Measurements from ENCODE around the gene SNX30.
"Not testable (repeated sequence)": the region's sequence is repeated elsewhere in the genome, so short reads cannot be mapped to it uniquely, and the experiment has no call there.

SNX30 gene

GRCh38 chr9:112719241-112719691 is 31.3 kb upstream of the SNX30 start:
- TF ChIP-seq EZH2phosphoT487 (IDR thresholded peaks at IDR 0.05; ENCODE audit: borderline replicate concordance) = no peak
- TF ChIP-seq CTCF (conservative IDR thresholded peaks at IDR 0.05; ENCODE audit: low read length) = no peak
- Histone ChIP-seq H3K9ac (ENCODE audit: low read depth, low read length, poor library complexity, severe bottlenecking) (no peak overlapping the region), H3F3A (ENCODE audit: low read depth) (0 out of 2 replicates have a peak, but pooled peaks cover 2% of the 10 kb centered on the region), H3K27me3 (ENCODE audit: insufficient read depth, low read length, poor library complexity, severe bottlenecking) (no peaks in the 10 kb centered on the region), H4K20me1 (ENCODE audit: insufficient read depth, low read length, poor library complexity, severe bottlenecking) (peaks cover 16% of the 10 kb centered on the region), H3K36me3 (ENCODE audit: insufficient read depth, low read length) (no peaks in the 10 kb centered on the region), H2AFZ (ENCODE audit: low read length) (no peak overlapping the region), H3K9me3 (ENCODE audit: insufficient read depth, low read depth, low read length) (no peaks in the 10 kb centered on the region), H3K9me2 (replicated peaks; ENCODE audit: low read depth, low read length) (no peaks in the 10 kb centered on the region), H3K4me3 (ENCODE audit: low read length, poor library complexity, severe bottlenecking) (no peak overlapping the region), H3K4me2 (ENCODE audit: low read depth, low read length, poor library complexity, severe bottlenecking) (no peak overlapping the region), H3K4me1 (ENCODE audit: insufficient read depth, low read length, poor library complexity, severe bottlenecking) (peaks cover 21% of the 10 kb centered on the region), H3K79me2 (ENCODE audit: insufficient read depth, low read length) (peaks cover 25% of the 10 kb centered on the region)

GRCh38 chr9:112719696-112720095 is 30.9 kb upstream of the SNX30 start:
- H3K79me2 ChIP-seq (ENCODE audit: insufficient read depth, low read length) = peaks cover 24% of the 10 kb centered on the region
- no peak overlapping the region for H3K9ac ChIP-seq (ENCODE audit: low read depth, low read length, poor library complexity, severe bottlenecking)
- no peak overlapping the region for H2AFZ ChIP-seq (ENCODE audit: low read length)
- no peaks in the 10 kb centered on the region for H3K36me3 ChIP-seq (ENCODE audit: insufficient read depth, low read length)
- H3K4me2 ChIP-seq (ENCODE audit: low read depth, low read length, poor library complexity, severe bottlenecking) = no peak overlapping the region
- H3K9me2 ChIP-seq (replicated peaks; ENCODE audit: low read depth, low read length) = no peaks in the 10 kb centered on the region
- H4K20me1 ChIP-seq (ENCODE audit: insufficient read depth, low read length, poor library complexity, severe bottlenecking) = peaks cover 13% of the 10 kb centered on the region
- H3K27me3 ChIP-seq (ENCODE audit: insufficient read depth, low read length, poor library complexity, severe bottlenecking) = no peaks in the 10 kb centered on the region
- H3K4me1 ChIP-seq (ENCODE audit: insufficient read depth, low read length, poor library complexity, severe bottlenecking) = peaks cover 20% of the 10 kb centered on the region
- no peak overlapping the region for H3K4me3 ChIP-seq (ENCODE audit: low read length, poor library complexity, severe bottlenecking)
- 0 out of 2 replicates have a peak, but pooled peaks cover 2% of the 10 kb centered on the region for H3F3A ChIP-seq (ENCODE audit: low read depth)
- no peaks in the 10 kb centered on the region for H3K9me3 ChIP-seq (ENCODE audit: insufficient read depth, low read depth, low read length)
- TF ChIP-seq CTCF (conservative IDR thresholded peaks at IDR 0.05; ENCODE audit: low read length) = no peak
- no peak for TF ChIP-seq EZH2phosphoT487 (IDR thresholded peaks at IDR 0.05; ENCODE audit: borderline replicate concordance)

GRCh38 chr9:112720113-112720780 is 30.3 kb upstream of the SNX30 start:
- Histone ChIP-seq H3F3A (ENCODE audit: low read depth) (0 out of 2 replicates have a peak, but pooled peaks cover 2% of the 10 kb centered on the region), H4K20me1 (ENCODE audit: insufficient read depth, low read length, poor library complexity, severe bottlenecking) (peaks cover 8% of the 10 kb centered on the region), H2AFZ (ENCODE audit: low read length) (no peak overlapping the region), H3K9ac (ENCODE audit: low read depth, low read length, poor library complexity, severe bottlenecking) (no peak overlapping the region), H3K79me2 (ENCODE audit: insufficient read depth, low read length) (peaks cover 18% of the 10 kb centered on the region), H3K36me3 (ENCODE audit: insufficient read depth, low read length) (no peaks in the 10 kb centered on the region), H3K27me3 (ENCODE audit: insufficient read depth, low read length, poor library complexity, severe bottlenecking) (no peaks in the 10 kb centered on the region), H3K9me2 (replicated peaks; ENCODE audit: low read depth, low read length) (no peaks in the 10 kb centered on the region), H3K4me3 (ENCODE audit: low read length, poor library complexity, severe bottlenecking) (no peak overlapping the region), H3K4me2 (ENCODE audit: low read depth, low read length, poor library complexity, severe bottlenecking) (no peak overlapping the region), H3K4me1 (ENCODE audit: insufficient read depth, low read length, poor library complexity, severe bottlenecking) (peaks cover 14% of the 10 kb centered on the region), H3K9me3 (ENCODE audit: insufficient read depth, low read depth, low read length) (no peaks in the 10 kb centered on the region)
- no peak for TF ChIP-seq CTCF (conservative IDR thresholded peaks at IDR 0.05; ENCODE audit: low read length)
- TF ChIP-seq EZH2phosphoT487 (IDR thresholded peaks at IDR 0.05; ENCODE audit: borderline replicate concordance) = no peak

GRCh38 chr9:112722749-112723148 is 27.8 kb upstream of the SNX30 start:
- not testable (repeated sequence) for H3K9me3 ChIP-seq (ENCODE audit: insufficient read depth, low read depth, low read length); H3K9me2 ChIP-seq (replicated peaks; ENCODE audit: low read depth, low read length); H3K9ac ChIP-seq (ENCODE audit: low read depth, low read length, poor library complexity, severe bottlenecking)

More at GRCh38 chr9:112722749-112723148, 27.8 kb upstream of the SNX30 start:
- H3F3A ChIP-seq (ENCODE audit: low read depth); H3K4me1 ChIP-seq (ENCODE audit: insufficient read depth, low read length, poor library complexity, severe bottlenecking); H4K20me1 ChIP-seq (ENCODE audit: insufficient read depth, low read length, poor library complexity, severe bottlenecking); H3K27me3 ChIP-seq (ENCODE audit: insufficient read depth, low read length, poor library complexity, severe bottlenecking); H3K4me2 ChIP-seq (ENCODE audit: low read depth, low read length, poor library complexity, severe bottlenecking); H3K36me3 ChIP-seq (ENCODE audit: insufficient read depth, low read length); H3K79me2 ChIP-seq (ENCODE audit: insufficient read depth, low read length); H2AFZ ChIP-seq (ENCODE audit: low read length); H3K4me3 ChIP-seq (ENCODE audit: low read length, poor library complexity, severe bottlenecking): not testable (repeated sequence)
